Measurements from ENCODE around the gene AUTS2.

The AUTS2 gene

DNA sequence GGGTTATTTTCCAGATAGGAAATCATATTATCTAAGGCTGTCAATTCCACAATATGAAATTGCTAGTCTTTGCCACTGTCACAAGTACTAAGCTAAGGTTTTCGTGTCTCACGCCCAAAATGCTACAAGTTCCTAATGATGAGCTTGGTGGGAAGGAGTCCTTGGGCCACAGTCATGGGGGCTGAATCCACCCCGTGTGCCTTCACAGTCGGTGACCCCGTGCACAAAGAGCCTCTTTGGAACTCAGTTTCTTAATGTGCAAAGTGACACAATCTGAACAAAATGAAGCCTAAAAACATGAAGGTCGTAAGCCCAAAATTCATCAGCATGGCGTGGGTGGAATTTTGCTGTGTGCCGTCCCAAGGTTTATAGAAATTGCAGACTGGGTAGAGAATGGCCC is 1196.7 kb downstream of the AUTS2 start:
- TF ChIP-seq, protein P1, sequence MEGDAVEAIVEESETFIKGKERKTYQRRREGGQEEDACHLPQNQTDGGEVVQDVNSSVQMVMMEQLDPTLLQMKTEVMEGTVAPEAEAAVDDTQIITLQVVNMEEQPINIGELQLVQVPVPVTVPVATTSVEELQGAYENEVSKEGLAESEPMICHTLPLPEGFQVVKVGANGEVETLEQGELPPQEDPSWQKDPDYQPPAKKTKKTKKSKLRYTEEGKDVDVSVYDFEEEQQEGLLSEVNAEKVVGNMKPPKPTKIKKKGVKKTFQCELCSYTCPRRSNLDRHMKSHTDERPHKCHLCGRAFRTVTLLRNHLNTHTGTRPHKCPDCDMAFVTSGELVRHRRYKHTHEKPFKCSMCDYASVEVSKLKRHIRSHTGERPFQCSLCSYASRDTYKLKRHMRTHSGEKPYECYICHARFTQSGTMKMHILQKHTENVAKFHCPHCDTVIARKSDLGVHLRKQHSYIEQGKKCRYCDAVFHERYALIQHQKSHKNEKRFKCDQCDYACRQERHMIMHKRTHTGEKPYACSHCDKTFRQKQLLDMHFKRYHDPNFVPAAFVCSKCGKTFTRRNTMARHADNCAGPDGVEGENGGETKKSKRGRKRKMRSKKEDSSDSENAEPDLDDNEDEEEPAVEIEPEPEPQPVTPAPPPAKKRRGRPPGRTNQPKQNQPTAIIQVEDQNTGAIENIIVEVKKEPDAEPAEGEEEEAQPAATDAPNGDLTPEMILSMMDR (IDR thresholded peaks at IDR 0.05; ENCODE audit: insufficient read depth, low read length, poor library complexity, severe bottlenecking), result no peak
- TF ChIP-seq EZH2phosphoT487 (conservative IDR thresholded peaks at IDR 0.05; ENCODE audit: low read length), result no peak

DNA sequence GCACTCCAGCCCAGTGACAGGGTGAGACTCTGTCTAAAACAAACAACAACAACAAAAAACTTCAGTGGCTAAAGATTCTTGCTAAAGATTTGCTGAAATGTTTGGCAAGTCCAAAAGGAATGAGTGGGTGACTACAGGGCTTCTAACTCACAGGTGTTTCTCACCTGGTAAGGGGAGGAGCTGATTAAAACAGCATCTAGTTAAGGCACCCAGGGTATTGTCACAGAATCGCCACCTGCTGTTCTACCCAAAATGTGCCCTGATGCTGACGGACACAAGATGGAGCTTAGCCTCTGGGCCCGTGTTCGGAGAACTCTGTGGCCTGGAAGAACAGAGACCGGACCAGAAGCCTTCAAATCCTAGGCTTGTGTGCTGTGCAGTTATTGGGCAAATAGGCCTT is 1197.7 kb downstream of the AUTS2 start:
- Histone ChIP-seq H3K9me3 (ENCODE audit: insufficient read depth, low read length) (peaks cover 12% of the 10 kb centered on the region; the same call in 1 of the 2 replicates), H2AFZ (ENCODE audit: low read depth, low read length, severe bottlenecking) (no peak overlapping the region), H3F3A (ENCODE audit: insufficient read depth) (no peaks in the 10 kb centered on the region), H3K9ac (ENCODE audit: low read length) (no peak overlapping the region), H3K4me2 (ENCODE audit: low read depth, low read length, poor library complexity, severe bottlenecking) (no peak overlapping the region), H3K27ac (ENCODE audit: low read depth, low read length) (no peak overlapping the region), H3K79me2 (ENCODE audit: insufficient read depth, low read length) (no peaks in the 10 kb centered on the region), H3K9me2 (replicated peaks; ENCODE audit: insufficient read depth, low read length) (no peaks in the 10 kb centered on the region), H3K27me3 (ENCODE audit: low read length) (no peaks in the 10 kb centered on the region), H3K36me3 (ENCODE audit: low read length) (no peaks in the 10 kb centered on the region; the same call in 1 of the 2 replicates), H3K4me3 (ENCODE audit: insufficient read depth, low read length, poor library complexity, severe bottlenecking) (no peak overlapping the region), H4K20me1 (ENCODE audit: low read depth, low read length) (no peaks in the 10 kb centered on the region)
- TF ChIP-seq, protein P1 (IDR thresholded peaks at IDR 0.05; ENCODE audit: insufficient read depth, low read length, poor library complexity, severe bottlenecking), result no peak
- no peak for TF ChIP-seq EZH2phosphoT487 (conservative IDR thresholded peaks at IDR 0.05; ENCODE audit: low read length)

More for the DNA sequence above, 1196.7 kb downstream of the AUTS2 start:
- no peaks in the 10 kb centered on the region for H3K79me2 ChIP-seq (ENCODE audit: insufficient read depth, low read length)
- no peaks in the 10 kb centered on the region for H4K20me1 ChIP-seq (ENCODE audit: low read depth, low read length)
- H3K4me3 ChIP-seq (ENCODE audit: insufficient read depth, low read length, poor library complexity, severe bottlenecking), result no peak overlapping the region
- H3K9me2 ChIP-seq (replicated peaks; ENCODE audit: insufficient read depth, low read length), result no peaks in the 10 kb centered on the region
- peaks cover 6% of the 10 kb centered on the region; the same call in 1 of the 2 replicates for H3K9me3 ChIP-seq (ENCODE audit: insufficient read depth, low read length)
- no peaks in the 10 kb centered on the region for H3F3A ChIP-seq (ENCODE audit: insufficient read depth)
- no peak overlapping the region for H3K9ac ChIP-seq (ENCODE audit: low read length)
- no peaks in the 10 kb centered on the region; the same call in 1 of the 2 replicates for H3K36me3 ChIP-seq (ENCODE audit: low read length)
- no peak overlapping the region for H3K4me2 ChIP-seq (ENCODE audit: low read depth, low read length, poor library complexity, severe bottlenecking)
- no peaks in the 10 kb centered on the region for H3K27me3 ChIP-seq (ENCODE audit: low read length)
- no peak overlapping the region for H2AFZ ChIP-seq (ENCODE audit: low read depth, low read length, severe bottlenecking)
- H3K27ac ChIP-seq (ENCODE audit: low read depth, low read length), result no peak overlapping the region

DNA sequence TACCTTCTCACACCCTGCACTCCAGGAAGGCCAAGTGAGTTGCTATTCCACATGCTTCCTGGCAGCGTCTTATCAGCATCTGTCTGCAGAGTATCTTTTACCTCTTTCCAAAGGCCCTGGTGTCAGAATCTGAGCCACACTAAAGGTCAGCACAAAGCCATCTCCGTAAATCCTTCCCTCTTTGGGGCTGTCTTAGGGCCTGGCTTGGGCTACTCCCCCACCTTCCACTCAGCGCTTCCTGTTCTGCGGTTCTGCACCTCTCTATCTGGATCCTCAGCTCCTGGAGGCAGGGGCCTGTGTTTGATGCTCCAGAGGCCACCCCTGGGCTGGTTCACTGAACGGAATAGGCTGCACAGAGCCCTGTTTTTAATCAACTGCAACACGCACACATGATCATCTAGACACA is 1198.8 kb downstream of the AUTS2 start:
- Histone ChIP-seq H3K4me3 (ENCODE audit: insufficient read depth, low read length, poor library complexity, severe bottlenecking) (no peak overlapping the region), H3K36me3 (ENCODE audit: low read length) (no peaks in the 10 kb centered on the region; the same call in 1 of the 2 replicates), H2AFZ (ENCODE audit: low read depth, low read length, severe bottlenecking) (no peak overlapping the region), H3K9ac (ENCODE audit: low read length) (no peak overlapping the region), H3K9me3 (ENCODE audit: insufficient read depth, low read length) (peaks cover 22% of the 10 kb centered on the region; the same call in 1 of the 2 replicates), H3F3A (ENCODE audit: insufficient read depth) (no peaks in the 10 kb centered on the region), H4K20me1 (ENCODE audit: low read depth, low read length) (no peaks in the 10 kb centered on the region), H3K27me3 (ENCODE audit: low read length) (no peaks in the 10 kb centered on the region), H3K79me2 (ENCODE audit: insufficient read depth, low read length) (no peaks in the 10 kb centered on the region), H3K4me2 (ENCODE audit: low read depth, low read length, poor library complexity, severe bottlenecking) (no peak overlapping the region), H3K9me2 (replicated peaks; ENCODE audit: insufficient read depth, low read length) (no peaks in the 10 kb centered on the region), H3K27ac (ENCODE audit: low read depth, low read length) (no peak overlapping the region)
- no peak for TF ChIP-seq EZH2phosphoT487 (conservative IDR thresholded peaks at IDR 0.05; ENCODE audit: low read length)
- TF ChIP-seq, protein P1 (IDR thresholded peaks at IDR 0.05; ENCODE audit: insufficient read depth, low read length, poor library complexity, severe bottlenecking), result no peak

All from SU-DHL-6 (cell line).